ENCODE data around the gene GPR137B.

Gene GPR137B

GRCh38 chr1:236127045-236127444 is 15.3 kb upstream of the GPR137B start:
- no peak overlapping the region for H3K27ac ChIP-seq (ENCODE audit: extremely low read depth, low read depth, low read length)
- ChIA-PET CTCF (interaction anchor here (0.7 to 1.4 kb wide), 4 partner anchors 10 to 368 kb away, joined by 3 to 5 read pairs (median 3); no protein-coding TSS in a partner anchor), POLR2A (interaction anchor here (0.6 kb wide), 1 partner anchor 138 kb away, joined by 3 read pairs; no protein-coding TSS in a partner anchor)
- H3K9me3 ChIP-seq (ENCODE audit: control insufficient read depth, insufficient read depth, low read depth, low read length), result no peaks in the 10 kb centered on the region
- no peak for TF ChIP-seq ZNF660 (tag by site-specific recombination; IDR thresholded peaks at IDR 0.05)
- TF ChIP-seq ZNF518A (tag by site-specific recombination; conservative IDR thresholded peaks at IDR 0.05; ENCODE audit: low read depth), result no peak
- no peak for TF ChIP-seq REST (tag by site-specific recombination; IDR thresholded peaks at IDR 0.05)
- no peak for TF ChIP-seq PBX3 (CRISPR knock-in tag; IDR thresholded peaks at IDR 0.05)
- no peak for TF ChIP-seq IKZF3 (tag by site-specific recombination; IDR thresholded peaks at IDR 0.05)
- TF ChIP-seq MYNN (tag by site-specific recombination; IDR thresholded peaks at IDR 0.05; ENCODE audit: borderline replicate concordance), result no peak
- no peak for TF ChIP-seq SALL2 (tag by site-specific recombination; IDR thresholded peaks at IDR 0.05; ENCODE audit: borderline replicate concordance)
- TF ChIP-seq PATZ1 (tag by site-specific recombination; IDR thresholded peaks at IDR 0.05), result no peak
- TF ChIP-seq ZNF610 (tag by site-specific recombination; IDR thresholded peaks at IDR 0.05; ENCODE audit: borderline replicate concordance), result no peak
- no peak for TF ChIP-seq ZSCAN16 (tag by site-specific recombination; IDR thresholded peaks at IDR 0.05)
- no peak for TF ChIP-seq ZNF37A (tag by site-specific recombination; IDR thresholded peaks at IDR 0.05)
- TF ChIP-seq ZNF354C (tag by site-specific recombination; IDR thresholded peaks at IDR 0.05; ENCODE audit: borderline replicate concordance, low read depth), result no peak
- no peak for TF ChIP-seq ZNF639 (tag by site-specific recombination; IDR thresholded peaks at IDR 0.05)
- TF ChIP-seq PRDM1 (tag by site-specific recombination; IDR thresholded peaks at IDR 0.05), result no peak
- no peak for TF ChIP-seq ZBTB20 (tag by site-specific recombination; IDR thresholded peaks at IDR 0.05)
- TF ChIP-seq ZNF585B (tag by site-specific recombination; IDR thresholded peaks at IDR 0.05), result no peak
- H3K4me1 ChIP-seq (ENCODE audit: control insufficient read depth, insufficient read depth, low read length), result no peaks in the 10 kb centered on the region
- no peaks in the 10 kb centered on the region for H3K36me3 ChIP-seq (ENCODE audit: control insufficient read depth in 2 of 2, insufficient read depth in 1 of 2, low read length in 2 of 2)
- H3K4me3 ChIP-seq (ENCODE audit: low read depth, low read length), result no peak overlapping the region
